Loucy (cell line): ENCODE measurements around the gene PIP5K1A.
"Not testable (repeated sequence)": the region's sequence is repeated elsewhere in the genome, so short reads cannot be mapped to it uniquely, and the experiment has no call there.

ENCODE experiments used
- H2AFZ ChIP-seq: fragments of 200-600 bp; sonication (generic); 2 replicates; pipeline ENCODE4 v1.6.0; 2016; ENCODE audit warnings: antibody characterized with exemption, mild to moderate bottlenecking, low read length, moderate library complexity
- H3F3A ChIP-seq: fragments of 200-600 bp; 2 replicates; pipeline ENCODE4 v1.6.0; 2016; ENCODE audit warnings: antibody characterized with exemption, low read depth, mild to moderate bottlenecking
- H3K27me3 ChIP-seq: fragments of 200-600 bp; sonication (generic); 2 replicates; pipeline ENCODE4 v1.6.1; 2014; ENCODE audit warnings: low read length, mild to moderate bottlenecking; ENCODE audit not compliant: insufficient read depth, poor library complexity, severe bottlenecking
- H3K36me3 ChIP-seq: fragments of 200-600 bp; sonication (generic); 2 replicates; pipeline ENCODE4 v1.6.1; 2016; ENCODE audit warnings: low read length; ENCODE audit not compliant: insufficient read depth
- H3K4me1 ChIP-seq: fragments of 200-600 bp; sonication (generic); 2 replicates; pipeline ENCODE4 v1.5.1; 2014; ENCODE audit warnings: low read length, mild to moderate bottlenecking; ENCODE audit not compliant: insufficient read depth, poor library complexity, severe bottlenecking
- H3K4me2 ChIP-seq: fragments of 200-600 bp; sonication (generic); 2 replicates; pipeline ENCODE4 v1.6.0; 2014; ENCODE audit warnings: antibody characterized with exemption, low read length, low read depth, mild to moderate bottlenecking; ENCODE audit not compliant: poor library complexity, severe bottlenecking
- H3K4me3 ChIP-seq: fragments of 200-600 bp; sonication (generic); 2 replicates; pipeline ENCODE4 v1.5.1; 2014; ENCODE audit warnings: low read length, mild to moderate bottlenecking, mixed read lengths; ENCODE audit not compliant: poor library complexity, severe bottlenecking
- H3K79me2 ChIP-seq: fragments of 200-600 bp; sonication (generic); 2 replicates; pipeline ENCODE4 v1.6.1; 2014; ENCODE audit warnings: low read length; ENCODE audit not compliant: insufficient read depth
- H3K9ac ChIP-seq: fragments of 200-600 bp; sonication (generic); 2 replicates; pipeline ENCODE4 v1.6.0; 2014; ENCODE audit warnings: mild to moderate bottlenecking, low read depth, low read length, moderate library complexity; ENCODE audit not compliant: poor library complexity, severe bottlenecking
- H3K9me2 ChIP-seq: fragments of 200-600 bp; sonication (generic); replicated peaks from 2 replicates; pipeline ENCODE4 v1.6.1; 2016; ENCODE audit warnings: low read depth, low read length, mixed read lengths
- H3K9me3 ChIP-seq: fragments of 200-600 bp; sonication (generic); 2 replicates; pipeline ENCODE4 v1.6.1; 2014; ENCODE audit warnings: mild to moderate bottlenecking, antibody characterized with exemption, low read length, low read depth; ENCODE audit not compliant: insufficient read depth
- H4K20me1 ChIP-seq: fragments of 200-600 bp; sonication (generic); 2 replicates; pipeline ENCODE4 v1.6.0; 2014; ENCODE audit warnings: antibody characterized with exemption, low read length, mild to moderate bottlenecking; ENCODE audit not compliant: insufficient read depth, poor library complexity, severe bottlenecking
- CTCF ChIP-seq: fragments of 200-600 bp; sonication (generic); conservative IDR thresholded peaks from 2 replicates; pipeline ENCODE4 v1.5.1; 2014; ENCODE audit warnings: mild to moderate bottlenecking, antibody characterized with exemption, low read length
- EZH2phosphoT487 ChIP-seq: fragments of 200-600 bp; IDR thresholded peaks from 2 replicates; pipeline ENCODE4 v1.6.1; 2018; ENCODE audit warnings: antibody characterized with exemption, mild to moderate bottlenecking, moderate library complexity, borderline replicate concordance

PIP5K1A gene

GRCh38 chr1:151267760-151268159, 69.4 kb downstream of the PIP5K1A start:
- no peaks in the 10 kb centered on the region for H3K4me1 ChIP-seq
- H3K27me3 ChIP-seq: no peaks in the 10 kb centered on the region
- H3F3A ChIP-seq: no peaks in the 10 kb centered on the region
- no peaks in the 10 kb centered on the region for H3K79me2 ChIP-seq
- no peak overlapping the region for H3K9ac ChIP-seq
- H2AFZ ChIP-seq: no peak overlapping the region
- no peaks in the 10 kb centered on the region for H4K20me1 ChIP-seq
- H3K4me2 ChIP-seq: no peak overlapping the region
- H3K36me3 ChIP-seq: peaks cover 39% of the 10 kb centered on the region; the same call in 1 of the 2 replicates
- TF ChIP-seq EZH2phosphoT487 (no peak), CTCF (no peak)
- no peaks in the 10 kb centered on the region for H3K9me3 ChIP-seq
- no peak overlapping the region for H3K4me3 ChIP-seq
- H3K9me2 ChIP-seq: no peaks in the 10 kb centered on the region

GRCh38 chr1:151273924-151274466, 75.6 kb downstream of the PIP5K1A start:
- Histone ChIP-seq H3K4me2 (no peak overlapping the region), H3K9me3 (no peaks in the 10 kb centered on the region), H3F3A (no peaks in the 10 kb centered on the region), H3K27me3 (no peaks in the 10 kb centered on the region), H2AFZ (no peak overlapping the region), H3K4me1 (no peaks in the 10 kb centered on the region), H3K36me3 (no peaks in the 10 kb centered on the region), H3K9ac (no peak overlapping the region), H3K9me2 (no peaks in the 10 kb centered on the region), H3K4me3 (no peak overlapping the region), H3K79me2 (no peaks in the 10 kb centered on the region), H4K20me1 (no peaks in the 10 kb centered on the region)
- no peak for TF ChIP-seq CTCF
- no peak for TF ChIP-seq EZH2phosphoT487

DNA sequence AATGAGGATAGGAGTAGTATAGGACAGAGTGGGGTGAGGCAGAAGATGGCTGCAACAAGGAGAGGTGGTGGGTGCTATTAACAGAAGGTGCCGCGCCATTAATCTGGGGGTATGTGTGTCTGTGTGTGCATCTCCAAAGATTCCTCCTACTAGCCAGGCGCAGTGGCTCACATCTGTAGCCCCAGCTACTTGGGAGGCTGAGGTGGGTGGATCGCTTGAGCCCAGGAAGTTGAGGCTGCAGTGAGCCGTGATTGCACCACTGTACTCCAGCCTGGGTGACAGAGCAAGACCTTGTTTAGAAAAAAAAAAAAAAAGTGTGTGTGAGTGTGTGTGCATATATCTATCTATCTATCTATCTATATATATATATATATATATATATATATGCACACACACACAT, 77.0 kb downstream of the PIP5K1A start:
- H3K9ac ChIP-seq, H3K9me3 ChIP-seq, H3K9me2 ChIP-seq, H4K20me1 ChIP-seq, H3K4me1 ChIP-seq, H3K4me2 ChIP-seq, H3F3A ChIP-seq, H2AFZ ChIP-seq, H3K36me3 ChIP-seq, H3K79me2 ChIP-seq, H3K4me3 ChIP-seq, H3K27me3 ChIP-seq: not testable (repeated sequence)

DNA sequence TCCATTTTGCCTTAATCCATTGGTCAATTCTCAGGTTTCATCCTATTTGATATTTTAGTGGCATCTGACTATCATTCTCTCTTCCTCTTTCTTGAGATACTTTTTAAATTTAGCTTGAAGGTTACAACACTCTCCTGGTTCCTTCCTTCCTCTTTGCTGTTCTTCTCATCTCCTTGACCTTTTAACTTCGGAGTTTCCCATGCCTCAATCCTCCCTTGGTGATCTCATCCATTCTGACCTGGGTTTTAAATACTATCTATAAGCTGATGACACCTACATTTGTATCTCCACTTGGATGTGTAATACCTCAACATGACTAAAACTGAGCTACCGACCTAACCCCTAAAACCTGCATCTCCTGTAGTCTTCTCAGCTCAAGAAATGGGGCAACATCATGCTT, 78.9 kb downstream of the PIP5K1A start:
- H2AFZ ChIP-seq: no peak overlapping the region
- no peak overlapping the region for H3K9ac ChIP-seq
- H3K9me2 ChIP-seq: no peaks in the 10 kb centered on the region
- H3K4me2 ChIP-seq: no peak overlapping the region
- H3K4me3 ChIP-seq: no peak overlapping the region
- H3K9me3 ChIP-seq: no peaks in the 10 kb centered on the region
- peaks cover 3% of the 10 kb centered on the region; the same call in 1 of the 2 replicates for H3F3A ChIP-seq
- TF ChIP-seq CTCF (no peak), EZH2phosphoT487 (no peak)
- H4K20me1 ChIP-seq: peaks cover under 1% of the 10 kb centered on the region
- no peaks in the 10 kb centered on the region for H3K27me3 ChIP-seq
- H3K36me3 ChIP-seq: no peaks in the 10 kb centered on the region
- peaks cover 4% of the 10 kb centered on the region for H3K4me1 ChIP-seq
- H3K79me2 ChIP-seq: peaks cover under 1% of the 10 kb centered on the region; the same call in 1 of the 2 replicates
